ENCODE data around the gene KEAP1. TPM values are rescaled to one million over a fixed set of nuclear protein-coding genes. Genes with fewer than 3 reads are reported as not detected.

KEAP1 gene
- 69.0 and 75.7 TPM in 2 replicates for total RNA-seq (2014; rRNA removed; shearing (Covaris generic))

DNA sequence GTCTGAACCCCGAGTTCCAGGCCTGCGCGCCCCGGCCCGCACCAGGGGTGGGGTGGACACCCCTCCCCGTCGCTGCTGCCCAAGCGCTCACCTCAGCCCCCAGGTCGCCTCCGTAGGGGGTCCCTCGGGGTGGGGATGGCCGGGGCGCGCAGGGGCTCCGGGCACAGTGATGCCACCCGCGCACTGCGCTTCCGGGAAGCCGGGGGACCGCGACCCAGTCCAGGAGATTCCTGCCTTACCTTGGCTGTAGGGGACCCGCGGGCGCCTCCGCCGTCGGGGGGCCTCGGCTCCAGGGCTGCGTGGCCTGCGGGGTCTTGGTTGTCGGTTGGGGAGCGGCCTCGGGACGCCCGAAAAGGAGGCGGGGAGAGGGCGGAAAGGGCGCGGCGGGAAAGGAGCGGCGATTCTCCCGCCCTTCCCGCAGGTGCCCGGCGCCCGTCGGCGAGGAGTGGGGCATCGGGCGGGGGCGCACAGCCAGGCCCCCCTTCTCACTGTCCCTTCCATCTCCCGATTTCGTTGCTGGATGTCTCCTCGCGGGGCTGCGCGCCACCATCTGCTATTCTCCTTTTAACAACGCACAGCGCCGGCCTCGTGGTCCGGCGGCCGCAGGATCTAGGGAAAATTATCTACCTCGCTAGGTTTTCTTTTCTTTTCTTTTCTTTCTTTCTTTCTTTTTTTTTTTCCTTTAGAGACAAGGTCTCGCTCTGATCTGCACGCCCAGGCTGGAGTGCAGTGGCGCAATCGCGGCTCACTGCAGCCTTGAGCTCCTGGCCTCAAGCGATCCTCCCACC is at the start of gene KEAP1:
Gene KEAP1, minus strand, starts transcription at position 355 of the 788 bp plus-strand sequence. CDS start 3,323 bp downstream, outside the sequence.

DNA sequence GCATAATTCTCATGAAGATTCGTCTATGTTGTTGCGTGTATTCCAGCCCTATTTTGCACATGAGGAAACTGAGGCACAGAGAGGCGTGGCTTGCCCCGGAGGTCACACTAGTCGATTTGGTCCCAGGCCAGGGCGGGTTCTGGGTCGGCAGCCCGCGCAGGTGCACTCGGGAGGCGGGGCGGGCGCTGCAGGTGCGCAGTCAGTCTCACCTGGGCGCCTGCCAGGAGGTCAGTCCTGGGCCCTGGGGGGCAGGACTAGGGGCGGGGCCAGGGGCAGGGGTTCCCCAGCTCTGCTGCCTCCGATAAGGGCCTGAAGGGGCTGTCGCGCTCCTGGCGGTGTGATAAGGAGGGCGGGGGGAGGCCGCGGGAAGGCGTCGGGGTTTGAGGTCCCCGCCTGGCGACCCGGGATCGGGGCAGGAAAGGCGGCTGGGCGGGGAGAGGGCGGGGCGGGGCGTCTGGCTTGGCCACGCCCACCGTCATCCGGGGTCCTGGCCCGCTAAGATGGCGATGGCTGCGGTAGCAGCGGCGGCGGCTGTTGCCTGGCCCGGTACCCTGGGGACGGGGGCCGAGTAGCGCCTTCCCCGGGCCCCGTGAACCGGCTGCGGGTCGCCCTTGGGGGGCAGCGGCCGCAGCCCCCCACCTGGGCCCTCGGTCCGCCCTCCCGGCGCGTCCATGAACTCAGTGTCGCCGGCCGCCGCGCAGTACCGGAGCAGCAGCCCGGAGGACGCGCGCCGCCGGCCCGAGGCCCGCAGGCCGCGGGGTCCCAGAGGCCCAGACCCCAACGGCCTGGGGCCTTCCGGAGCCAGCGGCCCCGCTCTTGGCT is 40.5 kb upstream of the KEAP1 start, which contains the start of gene ATG4D:
Gene ATG4D, plus strand, starts transcription at position 485 of the 822 bp plus-strand sequence. Its CDS starts 187 bp downstream, at position 672.

GRCh38 chr19:10517361-10517759 is 14.2 kb upstream of the KEAP1 start, which contains the start of gene S1PR5:
TSS of gene S1PR5 (minus strand) at chr19:10517447. CDS start at chr19:10515011, 2,436 bp downstream.

Small RNA genes within 50 kb of the gene (small RNA-seq; reads per million reads assigned to genes)
- gene MIR1238 (not detected), gene RNU7-140P (not detected)

Other genes with a start within 250 kb of the KEAP1 start
- 24.8 and 28.8 TPM in 2 replicates for gene ICAM1, start 232.2 kb downstream of the KEAP1 start, total RNA-seq (2014; rRNA removed; shearing (Covaris generic))
- 0.30 and 0.58 TPM in 2 replicates for gene ICAM4, start 216.4 kb downstream of the KEAP1 start, total RNA-seq (2014; rRNA removed; shearing (Covaris generic))
- gene ICAM5, start 213.4 kb downstream of the KEAP1 start, total RNA-seq (2014; rRNA removed; shearing (Covaris generic)) = 20.3 TPM in 2 replicates
- gene ZGLP1, start 193.5 kb downstream of the KEAP1 start, total RNA-seq (2014; rRNA removed; shearing (Covaris generic)) = 1.0 and 2.4 TPM in 2 replicates
- 38.9 and 43.2 TPM in 2 replicates for gene FDX2, start 187.3 kb downstream of the KEAP1 start, total RNA-seq (2014; rRNA removed; shearing (Covaris generic))
- gene RAVER1, start 169.8 kb downstream of the KEAP1 start, total RNA-seq (2014; rRNA removed; shearing (Covaris generic)) = 40.7 and 50.4 TPM in 2 replicates
- gene ICAM3, start 163.7 kb downstream of the KEAP1 start, total RNA-seq (2014; rRNA removed; shearing (Covaris generic)) = 12.8 and 19.7 TPM in 2 replicates
- gene TYK2, start 122.8 kb downstream of the KEAP1 start, total RNA-seq (2014; rRNA removed; shearing (Covaris generic)) = 141 and 161 TPM in 2 replicates
- gene CDC37, start 99.8 kb downstream of the KEAP1 start, total RNA-seq (2014; rRNA removed; shearing (Covaris generic)) = 639 and 659 TPM in 2 replicates
- gene PDE4A, start 82.8 kb downstream of the KEAP1 start, total RNA-seq (2014; rRNA removed; shearing (Covaris generic)) = 4.5 and 4.9 TPM in 2 replicates
- 1.9 and 3.9 TPM in 2 replicates for gene S1PR5, start 14.1 kb upstream of the KEAP1 start, total RNA-seq (2014; rRNA removed; shearing (Covaris generic))
- gene ATG4D, start 40.5 kb upstream of the KEAP1 start, total RNA-seq (2014; rRNA removed; shearing (Covaris generic)) = 49.4 and 49.9 TPM in 2 replicates
- 58.0 and 61.9 TPM in 2 replicates for gene KRI1, start 62.7 kb upstream of the KEAP1 start, total RNA-seq (2014; rRNA removed; shearing (Covaris generic))
- gene CDKN2D, start 65.6 kb upstream of the KEAP1 start, total RNA-seq (2014; rRNA removed; shearing (Covaris generic)) = 16.3 and 17.4 TPM in 2 replicates
- gene AP1M2, start 84.0 kb upstream of the KEAP1 start, total RNA-seq (2014; rRNA removed; shearing (Covaris generic)) = 4.1 and 5.6 TPM in 2 replicates
- 17.6 and 38.2 TPM in 2 replicates for gene SLC44A2, start 122.2 kb upstream of the KEAP1 start, total RNA-seq (2014; rRNA removed; shearing (Covaris generic))
- gene ILF3, start 151.0 kb upstream of the KEAP1 start, total RNA-seq (2014; rRNA removed; shearing (Covaris generic)) = 351 and 361 TPM in 2 replicates
- gene QTRT1, start 198.1 kb upstream of the KEAP1 start, total RNA-seq (2014; rRNA removed; shearing (Covaris generic)) = 54.7 and 60.1 TPM in 2 replicates
- 94.8 and 95.6 TPM in 2 replicates for gene DNM2, start 214.7 kb upstream of the KEAP1 start, total RNA-seq (2014; rRNA removed; shearing (Covaris generic))